ENCODE results near the gene SEL1L.

Gene SEL1L

DNA sequence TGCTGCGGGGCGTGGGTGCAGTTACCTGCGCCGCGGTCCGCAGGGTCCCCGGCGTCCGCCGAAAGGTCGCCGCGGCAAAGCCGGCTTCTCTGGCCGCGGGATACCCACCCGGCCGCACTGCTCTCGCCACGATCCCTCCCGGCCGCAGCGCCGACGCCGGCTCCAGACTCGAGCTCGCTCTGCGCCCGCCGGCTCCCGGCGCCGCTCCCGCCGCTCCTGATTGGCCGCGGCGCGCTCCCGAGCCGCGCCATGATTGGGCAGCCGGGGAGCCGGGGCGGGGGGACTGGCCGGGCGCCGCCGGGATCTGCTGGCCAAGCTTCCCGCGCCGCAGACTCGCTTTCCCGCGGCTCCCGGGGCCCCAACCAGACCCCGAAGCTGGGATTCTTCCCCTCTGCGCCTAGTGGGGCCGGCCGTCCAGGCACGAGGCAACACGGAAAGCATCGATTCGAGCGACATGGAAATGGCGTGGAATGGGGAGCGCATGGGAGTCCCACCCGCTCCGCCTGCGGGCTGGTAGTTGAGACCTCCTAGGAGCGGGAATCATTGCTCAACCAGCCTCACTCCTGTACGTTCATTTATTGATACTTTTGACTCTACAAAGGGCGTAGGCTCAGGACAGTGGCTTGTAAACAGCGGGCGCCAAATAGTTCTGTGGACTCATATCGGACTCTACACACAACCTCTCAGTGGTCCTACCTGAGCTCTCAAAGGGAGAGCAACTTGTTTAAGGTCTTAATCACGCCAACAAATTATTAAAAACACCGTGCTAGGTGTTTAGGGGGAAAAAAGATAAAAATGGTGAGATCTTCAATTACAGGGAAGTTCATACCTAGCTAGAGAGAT is 97.1 kb downstream of the SEL1L start:
- TF ChIP-seq, protein P1, sequence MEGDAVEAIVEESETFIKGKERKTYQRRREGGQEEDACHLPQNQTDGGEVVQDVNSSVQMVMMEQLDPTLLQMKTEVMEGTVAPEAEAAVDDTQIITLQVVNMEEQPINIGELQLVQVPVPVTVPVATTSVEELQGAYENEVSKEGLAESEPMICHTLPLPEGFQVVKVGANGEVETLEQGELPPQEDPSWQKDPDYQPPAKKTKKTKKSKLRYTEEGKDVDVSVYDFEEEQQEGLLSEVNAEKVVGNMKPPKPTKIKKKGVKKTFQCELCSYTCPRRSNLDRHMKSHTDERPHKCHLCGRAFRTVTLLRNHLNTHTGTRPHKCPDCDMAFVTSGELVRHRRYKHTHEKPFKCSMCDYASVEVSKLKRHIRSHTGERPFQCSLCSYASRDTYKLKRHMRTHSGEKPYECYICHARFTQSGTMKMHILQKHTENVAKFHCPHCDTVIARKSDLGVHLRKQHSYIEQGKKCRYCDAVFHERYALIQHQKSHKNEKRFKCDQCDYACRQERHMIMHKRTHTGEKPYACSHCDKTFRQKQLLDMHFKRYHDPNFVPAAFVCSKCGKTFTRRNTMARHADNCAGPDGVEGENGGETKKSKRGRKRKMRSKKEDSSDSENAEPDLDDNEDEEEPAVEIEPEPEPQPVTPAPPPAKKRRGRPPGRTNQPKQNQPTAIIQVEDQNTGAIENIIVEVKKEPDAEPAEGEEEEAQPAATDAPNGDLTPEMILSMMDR (IDR thresholded peaks at IDR 0.05; ENCODE audit: control insufficient read depth, extremely low read depth, insufficient read depth): no peak
- DNase-seq (ENCODE audit: low read depth): peak; percentile 13
- peak overlapping the region; percentile 56 for H3K4me3 ChIP-seq (ENCODE audit: low read depth, low read length)

DNA sequence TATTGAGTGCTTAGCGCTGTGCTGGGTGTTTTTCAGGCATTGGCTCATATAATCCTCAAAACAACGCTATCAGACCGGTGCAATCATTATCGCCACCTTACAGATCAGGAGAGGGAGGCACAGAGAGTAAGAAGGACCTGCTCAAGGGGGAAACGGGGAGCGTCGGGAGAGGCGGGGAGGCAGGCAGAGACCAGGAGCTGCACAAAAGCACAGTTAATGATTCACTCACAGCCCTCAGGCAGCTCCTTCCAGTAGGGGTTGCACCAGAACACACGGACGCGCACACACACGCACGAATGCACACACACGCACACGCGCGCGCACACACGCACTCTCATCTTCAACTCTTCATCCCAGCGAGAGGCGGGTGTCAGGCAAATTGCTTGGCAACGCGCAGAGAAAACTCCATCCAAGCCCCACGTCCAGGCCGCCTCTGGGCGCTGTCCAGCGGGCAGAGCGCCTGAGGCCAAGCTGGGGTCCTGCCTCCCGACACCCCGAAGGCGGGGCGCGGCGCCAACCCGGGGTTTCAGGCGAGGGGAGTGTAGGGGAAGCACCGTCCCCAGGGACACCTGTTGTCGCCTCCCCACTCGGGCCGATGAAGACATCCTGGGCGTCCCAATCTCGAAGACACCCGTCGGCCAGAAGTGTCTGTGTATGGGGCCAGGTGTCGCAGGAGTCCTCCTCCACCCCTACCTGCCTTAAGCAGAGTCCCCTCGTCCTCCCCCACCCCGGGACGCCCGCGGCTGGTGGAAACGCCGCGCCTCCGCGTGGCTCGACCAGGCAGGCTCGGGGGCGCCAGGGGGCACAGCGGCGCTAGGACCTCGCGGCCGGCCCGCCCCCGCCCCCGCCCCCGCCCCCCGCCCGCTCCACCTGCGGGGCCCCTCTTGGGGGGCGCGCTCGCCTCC is 98.0 kb downstream of the SEL1L start:
- H3K4me3 ChIP-seq (ENCODE audit: low read depth, low read length): peak overlapping the region; percentile 56
- DNase-seq (ENCODE audit: low read depth): no peak
- TF ChIP-seq, protein P1 (IDR thresholded peaks at IDR 0.05; ENCODE audit: control insufficient read depth, extremely low read depth, insufficient read depth): 0 out of 2 replicates have a peak, but pooled peaks have one; percentile 17

DNA sequence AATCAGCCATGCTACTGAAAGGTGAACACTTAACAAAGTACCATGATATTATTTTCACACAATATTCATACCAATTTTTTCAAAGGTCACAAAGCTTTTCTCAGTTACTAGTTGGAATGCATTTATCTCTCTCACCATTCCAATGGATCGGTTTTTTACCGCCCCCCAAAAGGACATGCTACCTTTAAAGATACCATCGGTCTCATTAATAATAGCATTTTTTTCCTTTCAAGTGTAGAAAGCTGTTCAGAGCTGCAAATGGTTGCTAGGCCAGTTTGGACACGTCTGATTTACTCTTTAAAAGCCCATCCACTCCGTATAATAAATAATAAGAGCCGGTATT is 98.6 kb downstream of the SEL1L start:
- no peak for DNase-seq (ENCODE audit: low read depth)
- H3K4me3 ChIP-seq (ENCODE audit: low read depth, low read length): no peak overlapping the region
- TF ChIP-seq, protein P1 (IDR thresholded peaks at IDR 0.05; ENCODE audit: control insufficient read depth, extremely low read depth, insufficient read depth): no peak

DNA sequence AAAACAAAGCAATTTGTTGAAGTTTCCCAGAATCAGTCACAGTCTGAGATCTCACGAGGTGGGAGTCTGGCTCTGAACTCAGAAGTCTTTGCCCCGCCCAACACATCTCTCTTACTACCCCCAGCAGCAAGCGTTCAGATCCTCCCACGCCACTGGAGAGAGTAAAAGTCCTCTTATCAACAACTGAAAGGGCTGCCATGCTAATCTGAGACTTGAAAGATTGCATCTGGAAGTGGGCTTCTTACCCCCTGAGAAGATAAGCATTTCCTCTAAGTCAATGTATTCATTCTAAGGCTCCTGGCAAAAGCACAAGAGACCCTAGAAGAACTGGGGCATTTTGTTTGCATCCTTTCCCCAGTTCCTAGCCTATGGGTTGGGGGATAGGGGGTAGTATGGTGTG is 99.4 kb downstream of the SEL1L start:
- DNase-seq (ENCODE audit: low read depth): no peak
- TF ChIP-seq, protein P1 (IDR thresholded peaks at IDR 0.05; ENCODE audit: control insufficient read depth, extremely low read depth, insufficient read depth): no peak
- no peak overlapping the region for H3K4me3 ChIP-seq (ENCODE audit: low read depth, low read length)

DNA sequence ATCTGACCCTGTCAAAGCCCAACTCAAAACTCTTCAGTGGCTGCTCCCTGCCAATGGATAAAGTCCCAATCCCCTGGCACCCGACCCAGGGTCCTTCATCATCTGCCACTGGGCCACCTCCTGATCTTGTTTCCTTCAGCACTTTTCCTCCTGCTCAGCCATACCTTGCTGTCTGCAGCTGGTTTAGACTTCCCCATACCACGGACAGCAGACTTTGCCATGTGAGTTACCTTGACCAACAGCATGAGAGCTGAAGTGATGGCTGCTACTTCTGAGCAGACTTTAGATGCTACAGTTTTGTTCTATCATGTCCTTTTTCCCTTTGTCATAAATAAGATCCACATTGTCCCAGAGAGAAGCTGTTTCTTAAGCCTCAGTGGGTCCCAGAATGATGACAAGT is 100.3 kb downstream of the SEL1L start:
- H3K4me3 ChIP-seq (ENCODE audit: low read depth, low read length): no peak overlapping the region
- DNase-seq (ENCODE audit: low read depth): no peak
- TF ChIP-seq, protein P1 (IDR thresholded peaks at IDR 0.05; ENCODE audit: control insufficient read depth, extremely low read depth, insufficient read depth): no peak

DNA sequence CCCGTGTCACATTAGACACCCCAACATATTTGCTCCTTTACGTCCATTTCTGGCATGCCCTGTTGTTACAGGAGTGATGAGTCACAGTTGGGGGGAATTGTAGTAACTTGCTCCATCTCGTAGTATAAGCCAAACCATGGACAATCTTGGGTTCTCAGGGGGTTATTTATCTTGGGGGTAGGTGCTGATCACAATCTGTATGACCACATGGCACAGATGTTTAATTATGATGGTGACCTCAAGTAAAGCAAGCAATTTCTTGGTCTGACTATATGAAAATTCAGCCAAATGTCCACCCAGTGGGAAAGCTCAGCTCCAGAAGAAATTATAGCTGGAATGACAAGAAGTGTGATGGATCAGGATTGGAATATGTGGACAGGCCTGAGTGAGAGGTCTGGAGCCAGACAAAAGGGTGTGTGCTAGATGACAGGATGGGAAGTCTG is 101.4 kb downstream of the SEL1L start:
- no peak overlapping the region for H3K4me3 ChIP-seq (ENCODE audit: low read depth, low read length)
- TF ChIP-seq, protein P1 (IDR thresholded peaks at IDR 0.05; ENCODE audit: control insufficient read depth, extremely low read depth, insufficient read depth): no peak
- no peak for DNase-seq (ENCODE audit: low read depth)

Measured in LNCaP clone FGC (cell line).